HEK293 (cell line): ENCODE measurements around the gene FAM234A.

Source experiments
- ATF2 ChIP-seq: fragments of 450-650 bp; formaldehyde crosslinking; IDR thresholded peaks from 2 replicates; pipeline ENCODE4 v1.5.1; 2016; ENCODE audit warnings: missing biosample characterization, missing genetic modification characterization, low read depth
- CTCF ChIP-seq: fragments of 450-650 bp; formaldehyde crosslinking; IDR thresholded peaks from 2 replicates; pipeline ENCODE4 v1.5.1; 2016; ENCODE audit warnings: missing biosample characterization, missing genetic modification characterization
- KLF16 ChIP-seq: fragments of 450-650 bp; formaldehyde crosslinking; IDR thresholded peaks from 2 replicates; pipeline ENCODE4 v1.5.1; 2017; ENCODE audit warnings: missing biosample characterization, missing genetic modification characterization
- TCF7L2 ChIP-seq: IDR thresholded peaks from 2 replicates; pipeline ENCODE4 v1.6.1; 2011; ENCODE audit warnings: low read depth, mild to moderate bottlenecking, inconsistent platforms, low read length, moderate library complexity, borderline replicate concordance
- ZBTB17 ChIP-seq: fragments of 450-650 bp; formaldehyde crosslinking; IDR thresholded peaks from 2 replicates; pipeline ENCODE4 v1.5.1; 2016; ENCODE audit warnings: missing biosample characterization, missing genetic modification characterization
- ZNF175 ChIP-seq: fragments of 450-650 bp; formaldehyde crosslinking; IDR thresholded peaks from 2 replicates; pipeline ENCODE4 v1.5.1; 2016; ENCODE audit warnings: missing biosample characterization, missing genetic modification characterization
- ZNF23 ChIP-seq: fragments of 450-650 bp; formaldehyde crosslinking; IDR thresholded peaks from 2 replicates; pipeline ENCODE4 v1.5.1; 2016; ENCODE audit warnings: missing biosample characterization, missing genetic modification characterization, borderline replicate concordance
- ZNF274 ChIP-seq, 2 experiments: fragments of 200-500 bp in 1 of 2; fragments of 450-650 bp in 1 of 2; sonication (Bioruptor generic) in 1 of 2; formaldehyde crosslinking in 1 of 2; IDR thresholded peaks; 2 replicates each; pipeline versions ENCODE4 v1.5.1 to v1.6.1; 2014 to 2016; ENCODE audit warnings: borderline replicate concordance in 1 of 2, inconsistent platforms in 1 of 2, low read length in 1 of 2, missing biosample characterization in 1 of 2, missing genetic modification characterization in 1 of 2
- ZNF311 ChIP-seq: fragments of 450-650 bp; formaldehyde crosslinking; IDR thresholded peaks from 2 replicates; pipeline ENCODE4 v1.5.1; 2017; ENCODE audit warnings: missing biosample characterization, missing genetic modification characterization, borderline replicate concordance
- ZNF704 ChIP-seq: fragments of 450-650 bp; formaldehyde crosslinking; IDR thresholded peaks from 2 replicates; pipeline ENCODE4 v1.5.1; 2016; ENCODE audit warnings: missing biosample characterization, missing genetic modification characterization
- ZNF777 ChIP-seq: fragments of 450-650 bp; formaldehyde crosslinking; IDR thresholded peaks from 2 replicates; pipeline ENCODE4 v1.5.1; 2017; ENCODE audit warnings: missing biosample characterization, missing genetic modification characterization, borderline replicate concordance
- TF ChIP-seq, protein P1 (sequence below): fragments of 450-650 bp; formaldehyde crosslinking; IDR thresholded peaks from 2 replicates; pipeline ENCODE4 v1.5.1; 2016; ENCODE audit warnings: missing biosample characterization, missing genetic modification characterization, borderline replicate concordance

DNA sequence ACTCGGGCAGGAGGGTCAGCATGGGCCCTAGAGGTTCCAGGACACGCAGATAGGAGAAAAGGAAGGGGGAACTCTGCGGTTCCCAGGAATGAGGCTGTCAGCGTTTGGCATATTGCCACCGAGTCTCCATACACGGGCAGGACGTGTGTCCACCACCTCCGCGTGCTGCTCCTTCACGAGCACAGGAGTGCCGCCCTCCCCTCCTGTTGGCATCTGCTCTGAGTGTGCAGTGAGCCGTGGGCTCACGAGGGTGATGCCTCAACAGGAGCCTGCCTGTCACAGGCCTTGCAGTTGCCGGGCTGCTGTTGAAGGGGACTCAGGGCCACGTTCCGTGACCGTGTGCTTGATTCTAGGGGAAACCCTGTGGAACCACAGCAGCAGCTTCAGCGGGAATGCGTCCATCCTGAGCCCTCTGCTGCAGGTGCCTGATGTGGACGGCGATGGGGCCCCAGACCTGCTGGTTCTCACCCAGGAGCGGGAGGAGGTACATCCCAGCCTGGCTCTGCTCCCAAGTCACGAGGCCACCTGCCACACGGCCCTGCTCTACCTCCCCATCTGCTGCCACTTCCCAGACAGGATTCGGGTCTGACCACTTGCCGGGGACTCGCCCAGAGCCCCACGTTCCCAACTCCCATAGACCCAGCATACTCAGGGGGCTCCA lies 26.5 kb downstream of the FAM234A start:
- no peak for TF ChIP-seq CTCF (tag by site-specific recombination)
- TF ChIP-seq ZNF175 (tag by site-specific recombination) = no peak
- no peak for TF ChIP-seq KLF16 (tag by site-specific recombination)
- TF ChIP-seq ZNF274 (IDR thresholded peaks at IDR 0.05; ENCODE audit: low read length) = no peak
- TF ChIP-seq ZNF274 (tag by site-specific recombination; IDR thresholded peaks at IDR 0.05; ENCODE audit: borderline replicate concordance) = no peak
- TF ChIP-seq ATF2 = no peak
- TF ChIP-seq ZNF23 = no peak
- no peak for TF ChIP-seq ZBTB17 (tag by site-specific recombination)
- no peak for TF ChIP-seq ZNF704 (tag by site-specific recombination)
- TF ChIP-seq TCF7L2 = no peak
- TF ChIP-seq, protein P1, sequence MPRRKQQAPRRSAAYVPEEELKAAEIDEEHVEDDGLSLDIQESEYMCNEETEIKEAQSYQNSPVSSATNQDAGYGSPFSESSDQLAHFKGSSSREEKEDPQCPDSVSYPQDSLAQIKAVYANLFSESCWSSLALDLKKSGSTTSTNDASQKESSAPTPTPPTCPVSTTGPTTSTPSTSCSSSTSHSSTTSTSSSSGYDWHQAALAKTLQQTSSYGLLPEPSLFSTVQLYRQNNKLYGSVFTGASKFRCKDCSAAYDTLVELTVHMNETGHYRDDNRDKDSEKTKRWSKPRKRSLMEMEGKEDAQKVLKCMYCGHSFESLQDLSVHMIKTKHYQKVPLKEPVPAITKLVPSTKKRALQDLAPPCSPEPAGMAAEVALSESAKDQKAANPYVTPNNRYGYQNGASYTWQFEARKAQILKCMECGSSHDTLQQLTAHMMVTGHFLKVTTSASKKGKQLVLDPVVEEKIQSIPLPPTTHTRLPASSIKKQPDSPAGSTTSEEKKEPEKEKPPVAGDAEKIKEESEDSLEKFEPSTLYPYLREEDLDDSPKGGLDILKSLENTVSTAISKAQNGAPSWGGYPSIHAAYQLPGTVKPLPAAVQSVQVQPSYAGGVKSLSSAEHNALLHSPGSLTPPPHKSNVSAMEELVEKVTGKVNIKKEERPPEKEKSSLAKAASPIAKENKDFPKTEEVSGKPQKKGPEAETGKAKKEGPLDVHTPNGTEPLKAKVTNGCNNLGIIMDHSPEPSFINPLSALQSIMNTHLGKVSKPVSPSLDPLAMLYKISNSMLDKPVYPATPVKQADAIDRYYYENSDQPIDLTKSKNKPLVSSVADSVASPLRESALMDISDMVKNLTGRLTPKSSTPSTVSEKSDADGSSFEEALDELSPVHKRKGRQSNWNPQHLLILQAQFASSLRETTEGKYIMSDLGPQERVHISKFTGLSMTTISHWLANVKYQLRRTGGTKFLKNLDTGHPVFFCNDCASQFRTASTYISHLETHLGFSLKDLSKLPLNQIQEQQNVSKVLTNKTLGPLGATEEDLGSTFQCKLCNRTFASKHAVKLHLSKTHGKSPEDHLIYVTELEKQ = no peak
- no peak for TF ChIP-seq ZNF311 (tag by site-specific recombination)
- TF ChIP-seq ZNF777 (tag by site-specific recombination) = no peak
